Measurements from ENCODE around the gene NSUN3.

NSUN3 gene

GRCh38 chr3:94065122-94065521 lies 2.3 kb downstream of the NSUN3 start:
- TF ChIP-seq ZNF565 (CRISPR knock-in tag; conservative IDR thresholded peaks at IDR 0.05; ENCODE audit: low read depth): no peak
- no peak for TF ChIP-seq SNAI2 (CRISPR knock-in tag; IDR thresholded peaks at IDR 0.05)
- TF ChIP-seq ESRRG (CRISPR knock-in tag; IDR thresholded peaks at IDR 0.05): no peak
- TF ChIP-seq ZNF8 (CRISPR knock-in tag; IDR thresholded peaks at IDR 0.05): no peak
- no peak for TF ChIP-seq CREB5 (CRISPR knock-in tag; IDR thresholded peaks at IDR 0.05; ENCODE audit: low read depth)
- TF ChIP-seq CSDC2 (CRISPR knock-in tag; IDR thresholded peaks at IDR 0.05): no peak
- TF ChIP-seq TSHZ2 (CRISPR knock-in tag; IDR thresholded peaks at IDR 0.05): no peak
- no peak for TF ChIP-seq PATZ1 (CRISPR knock-in tag; IDR thresholded peaks at IDR 0.05; ENCODE audit: borderline replicate concordance)
- TF ChIP-seq RARB (CRISPR knock-in tag; IDR thresholded peaks at IDR 0.05): no peak
- no peak for TF ChIP-seq ZFP3 (CRISPR knock-in tag; IDR thresholded peaks at IDR 0.05)
- ATAC-seq: no peak

- TF ChIP-seq TSHZ2 (CRISPR knock-in tag; IDR thresholded peaks at IDR 0.05) (no peak), ISL1 (CRISPR knock-in tag; IDR thresholded peaks at IDR 0.05) (no peak), PPARA (CRISPR knock-in tag; IDR thresholded peaks at IDR 0.05; ENCODE audit: borderline replicate concordance) (no peak), SNAI2 (CRISPR knock-in tag; IDR thresholded peaks at IDR 0.05) (no peak), ZC3H10 (CRISPR knock-in tag; IDR thresholded peaks at IDR 0.05) (no peak), ZFP30 (CRISPR knock-in tag; IDR thresholded peaks at IDR 0.05) (no peak), ZNF565 (CRISPR knock-in tag; conservative IDR thresholded peaks at IDR 0.05; ENCODE audit: low read depth) (no peak), ESRRG (CRISPR knock-in tag; IDR thresholded peaks at IDR 0.05) (no peak), POU6F1 (CRISPR knock-in tag; IDR thresholded peaks at IDR 0.05; ENCODE audit: borderline replicate concordance, low read depth) (no peak)
- no peak for ATAC-seq
Measured at GRCh38 chr3:94065819-94066480, 3.1 kb downstream of the NSUN3 start.

- ATAC-seq: no peak
- TF ChIP-seq BACH2 (CRISPR knock-in tag; IDR thresholded peaks at IDR 0.05; ENCODE audit: borderline replicate concordance): no peak
- no peak for TF ChIP-seq PATZ1 (CRISPR knock-in tag; IDR thresholded peaks at IDR 0.05; ENCODE audit: borderline replicate concordance)
- TF ChIP-seq ZC3H10 (CRISPR knock-in tag; IDR thresholded peaks at IDR 0.05): no peak
- no peak for TF ChIP-seq TSHZ2 (CRISPR knock-in tag; IDR thresholded peaks at IDR 0.05)
- TF ChIP-seq GLIS3 (CRISPR knock-in tag; IDR thresholded peaks at IDR 0.05): no peak
- TF ChIP-seq ZNF70 (CRISPR knock-in tag; IDR thresholded peaks at IDR 0.05): no peak
- TF ChIP-seq TCF4 (CRISPR knock-in tag; IDR thresholded peaks at IDR 0.05; ENCODE audit: borderline replicate concordance): no peak
- no peak for TF ChIP-seq ZFP30 (CRISPR knock-in tag; IDR thresholded peaks at IDR 0.05)
- no peak for TF ChIP-seq OSR1 (CRISPR knock-in tag; IDR thresholded peaks at IDR 0.05)
Measured at GRCh38 chr3:94066506-94067500, 3.9 kb downstream of the NSUN3 start.
